Measurements from ENCODE around the gene NFATC1. TPM values are rescaled to one million over a fixed set of nuclear protein-coding genes. Genes with fewer than 3 reads are reported as not detected.

Gene NFATC1
- total RNA-seq, 2 experiments from 2014 or later: 94.2 to 98.5 TPM

DNA sequence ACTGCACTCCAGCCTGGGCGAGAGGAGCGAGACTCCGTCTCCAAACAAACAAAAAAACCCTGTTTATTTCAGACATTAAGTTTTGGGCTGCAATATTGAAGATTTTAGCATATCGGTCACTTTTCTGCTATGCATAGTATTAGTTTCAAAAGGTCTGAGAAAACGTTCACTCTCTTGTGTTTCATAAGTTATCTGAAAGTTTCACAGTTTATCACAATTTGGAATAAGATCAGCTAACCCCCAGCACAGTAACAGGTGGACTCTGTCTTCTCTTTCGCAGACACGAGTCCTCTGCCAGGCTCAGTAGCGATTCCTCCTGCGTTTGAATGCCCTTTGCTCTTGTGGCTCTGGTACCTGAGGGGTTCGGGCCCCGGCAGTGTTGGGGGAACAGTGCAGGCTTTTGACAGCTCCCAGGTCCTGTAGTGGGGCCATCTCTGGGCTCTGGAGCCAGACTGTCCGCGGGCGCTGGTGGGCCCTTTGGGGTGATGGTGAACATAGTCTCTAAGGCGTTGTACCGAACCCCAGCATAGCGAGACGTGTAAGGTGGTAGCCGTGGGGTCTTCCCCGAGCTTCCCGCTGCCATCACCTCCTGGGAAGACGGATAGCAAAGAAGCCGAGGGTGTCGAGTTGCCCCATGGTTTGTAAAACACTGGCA, 20.4 kb downstream of the NFATC1 start:
- Mint-ChIP-seq H3K9me3 (no peaks in the 10 kb centered on the region), H3K4me3 (no peak overlapping the region), H3K36me3 (peaks cover 28% of the 10 kb centered on the region), H3K4me1 (peaks cover 24% of the 10 kb centered on the region), H3K27me3 (no peaks in the 10 kb centered on the region), H3K27ac (peak overlapping the region; percentile 45)
- DNase-seq: no peak

DNA sequence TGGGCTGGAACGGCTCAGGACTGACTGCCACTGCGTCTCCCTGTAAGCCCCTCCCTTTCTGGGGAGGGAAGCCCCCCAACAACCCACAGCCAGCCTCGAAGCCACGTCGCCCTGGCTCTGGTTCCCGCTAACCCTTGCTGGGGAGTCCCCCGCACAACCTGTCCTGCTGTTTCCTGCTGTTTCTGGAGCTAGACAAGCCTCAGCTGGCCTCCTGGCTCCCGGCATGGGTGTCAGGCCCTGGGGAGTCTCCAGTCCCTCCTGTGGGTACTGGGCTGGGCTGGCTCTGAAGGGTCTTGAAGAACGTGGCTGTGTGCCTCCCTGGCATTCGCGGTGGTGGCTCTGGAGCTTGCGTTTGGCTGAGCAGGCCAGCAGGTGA, 20.9 kb downstream of the NFATC1 start:
- no peaks in the 10 kb centered on the region for H3K27me3 Mint-ChIP-seq
- no peak for DNase-seq
- no peak overlapping the region for H3K4me3 Mint-ChIP-seq
- H3K36me3 Mint-ChIP-seq: peaks cover 26% of the 10 kb centered on the region
- H3K4me1 Mint-ChIP-seq: peaks cover 26% of the 10 kb centered on the region
- no peaks in the 10 kb centered on the region for H3K9me3 Mint-ChIP-seq
- H3K27ac Mint-ChIP-seq: peak overlapping the region; percentile 45

DNA sequence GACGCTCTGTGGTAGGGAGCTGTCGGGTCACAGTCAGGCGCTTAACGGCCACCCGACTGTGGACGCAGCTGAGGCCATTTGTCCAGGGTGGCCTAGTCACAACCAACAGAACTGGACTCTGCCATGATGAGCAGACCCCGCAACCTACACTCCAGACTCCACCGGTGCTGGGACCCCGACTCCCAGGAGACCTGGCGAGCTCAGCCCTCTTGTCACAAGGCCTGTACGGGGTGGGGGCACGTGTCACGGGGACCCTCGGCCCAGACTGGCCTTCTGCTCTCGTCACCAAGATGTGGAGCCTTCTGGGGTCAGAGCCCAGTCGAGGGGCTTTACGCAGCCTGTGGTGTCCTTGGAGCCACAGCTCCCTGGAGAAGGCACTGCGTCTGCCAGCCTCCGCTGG, 22.5 kb downstream of the NFATC1 start:
- H3K27me3 Mint-ChIP-seq: no peaks in the 10 kb centered on the region
- H3K27ac Mint-ChIP-seq: peak overlapping the region; percentile 29
- no peaks in the 10 kb centered on the region for H3K9me3 Mint-ChIP-seq
- DNase-seq: no peak
- peaks cover 32% of the 10 kb centered on the region for H3K4me1 Mint-ChIP-seq
- H3K36me3 Mint-ChIP-seq: peaks cover 30% of the 10 kb centered on the region
- no peak overlapping the region for H3K4me3 Mint-ChIP-seq

GRCh38 chr18:79418642-79419041, 22.9 kb downstream of the NFATC1 start:
- no peak for DNase-seq
- peaks cover 32% of the 10 kb centered on the region for H3K4me1 Mint-ChIP-seq
- no peak overlapping the region for H3K4me3 Mint-ChIP-seq
- H3K27me3 Mint-ChIP-seq: no peaks in the 10 kb centered on the region
- H3K9me3 Mint-ChIP-seq: no peaks in the 10 kb centered on the region
- peak overlapping the region; percentile 29 for H3K27ac Mint-ChIP-seq
- H3K36me3 Mint-ChIP-seq: peaks cover 30% of the 10 kb centered on the region

GRCh38 chr18:79420033-79420745, 24.5 kb downstream of the NFATC1 start:
- Mint-ChIP-seq H3K27me3 (no peaks in the 10 kb centered on the region), H3K36me3 (peaks cover 33% of the 10 kb centered on the region), H3K27ac (peak overlapping the region; percentile 63), H3K4me3 (no peak overlapping the region), H3K4me1 (peaks cover 31% of the 10 kb centered on the region), H3K9me3 (no peaks in the 10 kb centered on the region)
- DNase-seq: no peak

GRCh38 chr18:79421275-79421857, 25.6 kb downstream of the NFATC1 start:
- DNase-seq: no peak
- H3K36me3 Mint-ChIP-seq: peaks cover 38% of the 10 kb centered on the region
- no peaks in the 10 kb centered on the region for H3K27me3 Mint-ChIP-seq
- no peak overlapping the region for H3K4me3 Mint-ChIP-seq
- peaks cover 27% of the 10 kb centered on the region for H3K4me1 Mint-ChIP-seq
- H3K9me3 Mint-ChIP-seq: no peaks in the 10 kb centered on the region
- H3K27ac Mint-ChIP-seq: no peak overlapping the region

GRCh38 chr18:79422022-79422782, 26.5 kb downstream of the NFATC1 start:
- no peaks in the 10 kb centered on the region for H3K9me3 Mint-ChIP-seq
- H3K4me1 Mint-ChIP-seq: peaks cover 24% of the 10 kb centered on the region
- H3K4me3 Mint-ChIP-seq: peak overlapping the region; percentile 1
- H3K27ac Mint-ChIP-seq: peak overlapping the region; percentile 38
- H3K27me3 Mint-ChIP-seq: no peaks in the 10 kb centered on the region
- DNase-seq: peak; percentile 21
- peaks cover 37% of the 10 kb centered on the region for H3K36me3 Mint-ChIP-seq

GRCh38 chr18:79422783-79423165, 27.0 kb downstream of the NFATC1 start:
- no peak overlapping the region for H3K27ac Mint-ChIP-seq
- DNase-seq: no peak
- peaks cover 37% of the 10 kb centered on the region for H3K36me3 Mint-ChIP-seq
- H3K4me3 Mint-ChIP-seq: no peak overlapping the region
- no peaks in the 10 kb centered on the region for H3K27me3 Mint-ChIP-seq
- H3K4me1 Mint-ChIP-seq: peaks cover 24% of the 10 kb centered on the region
- H3K9me3 Mint-ChIP-seq: no peaks in the 10 kb centered on the region

DNA sequence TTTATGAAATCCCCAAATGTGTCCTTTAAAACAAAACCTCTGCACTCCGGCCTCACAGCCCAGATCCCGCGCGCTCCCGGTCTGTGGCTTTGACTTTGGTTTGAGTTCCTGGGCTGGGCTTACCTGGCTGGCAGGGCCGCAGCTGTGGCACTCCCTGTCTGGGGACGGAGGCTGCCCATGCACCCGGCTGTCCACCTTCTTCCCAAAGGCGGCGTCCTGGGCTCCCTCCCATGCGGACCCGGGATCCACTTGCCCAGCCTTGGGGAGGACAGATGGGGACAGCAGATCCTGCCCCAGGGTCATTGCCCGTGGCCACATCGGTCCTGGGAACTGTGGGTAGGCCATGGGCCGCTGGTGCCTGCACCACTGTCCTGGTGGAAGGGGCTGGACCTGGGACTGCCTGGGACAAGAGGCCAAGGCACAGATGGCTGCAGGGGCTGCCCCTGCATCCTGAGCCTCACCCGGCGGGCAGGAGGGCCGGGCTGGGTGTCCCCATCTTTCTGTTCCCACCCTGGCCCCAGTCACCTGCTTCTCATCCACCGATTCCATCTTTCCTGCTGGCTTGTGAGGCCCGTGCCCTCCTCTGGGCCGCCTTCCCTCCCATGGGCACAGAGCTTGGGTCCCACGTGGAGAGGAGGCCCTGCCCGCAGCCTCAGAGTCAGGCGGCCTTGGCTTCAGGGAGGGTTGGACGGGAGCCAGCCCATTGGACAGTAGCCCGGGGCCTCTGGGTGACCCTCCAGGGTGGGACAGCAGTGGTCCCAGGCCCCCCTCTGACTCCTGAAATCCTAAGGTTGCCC, 27.7 kb downstream of the NFATC1 start:
- H3K4me1 Mint-ChIP-seq: peaks cover 28% of the 10 kb centered on the region
- H3K27ac Mint-ChIP-seq: no peak overlapping the region
- H3K4me3 Mint-ChIP-seq: no peak overlapping the region
- H3K27me3 Mint-ChIP-seq: no peaks in the 10 kb centered on the region
- H3K9me3 Mint-ChIP-seq: no peaks in the 10 kb centered on the region
- DNase-seq: no peak
- H3K36me3 Mint-ChIP-seq: peaks cover 37% of the 10 kb centered on the region

- Mint-ChIP-seq H3K9me3 (no peaks in the 10 kb centered on the region), H3K4me3 (no peak overlapping the region), H3K27ac (peak overlapping the region; percentile 75), H3K4me1 (peaks cover 30% of the 10 kb centered on the region), H3K27me3 (no peaks in the 10 kb centered on the region), H3K36me3 (peaks cover 37% of the 10 kb centered on the region)
- DNase-seq: no peak
These were observed 28.4 kb downstream of the NFATC1 start for GRCh38 chr18:79424008-79424565.

GRCh38 chr18:79424880-79425568, 29.3 kb downstream of the NFATC1 start:
- Mint-ChIP-seq H3K9me3 (no peaks in the 10 kb centered on the region), H3K4me1 (peaks cover 28% of the 10 kb centered on the region), H3K4me3 (no peak overlapping the region), H3K27me3 (no peaks in the 10 kb centered on the region), H3K27ac (peak overlapping the region; percentile 75), H3K36me3 (peaks cover 31% of the 10 kb centered on the region)
- DNase-seq: no peak

- no peak for DNase-seq
- Mint-ChIP-seq H3K27me3 (no peaks in the 10 kb centered on the region), H3K9me3 (no peaks in the 10 kb centered on the region), H3K36me3 (peaks cover 26% of the 10 kb centered on the region), H3K4me3 (no peak overlapping the region), H3K4me1 (peaks cover 26% of the 10 kb centered on the region), H3K27ac (peak overlapping the region; percentile 74)
These were observed 29.8 kb downstream of the NFATC1 start for GRCh38 chr18:79425569-79425886.

GRCh38 chr18:79426376-79427300, 30.9 kb downstream of the NFATC1 start:
- no peaks in the 10 kb centered on the region for H3K27me3 Mint-ChIP-seq
- peak overlapping the region; percentile 25 for H3K27ac Mint-ChIP-seq
- DNase-seq: no peak
- no peaks in the 10 kb centered on the region for H3K9me3 Mint-ChIP-seq
- peaks cover 21% of the 10 kb centered on the region for H3K4me1 Mint-ChIP-seq
- peaks cover 27% of the 10 kb centered on the region for H3K36me3 Mint-ChIP-seq
- H3K4me3 Mint-ChIP-seq: no peak overlapping the region

All from activated naive CD8-positive, alpha-beta T cell treated with anti-CD3 and anti-CD28 coated beads for 36 hours (primary cell).